Cardiac septum (tissue), 1 donor: Measurements from ENCODE around the gene CSNK1E. TPM values are rescaled to one million over a fixed set of nuclear protein-coding genes. Genes with fewer than 3 reads are reported as not detected.

Source experiments
- total RNA-seq: library from RNA; stranded (reverse); fragmentation: NEBNext Ultra II Directional; extraction: Animal tissue kit (Norgen Biotek cat#: 25700); gene quantifications from one replicate; pipeline ENCODE4 v1.2.1, GENCODE V29; 2021
- donor health status: DM: no; HTN: no; CAD: no.

The CSNK1E gene
- total RNA-seq, 1 donor from 2014 or later = 95.7 TPM

Other genes starting within 250 kb of the CSNK1E start
- not detected for gene SLC16A8, start 233.2 kb downstream of the CSNK1E start, total RNA-seq
- gene BAIAP2L2, start 206.7 kb downstream of the CSNK1E start, total RNA-seq = 0.24 TPM
- gene PLA2G6, start 135.6 kb downstream of the CSNK1E start, total RNA-seq = 12.5 TPM
- gene MAFF, start 115.4 kb downstream of the CSNK1E start, total RNA-seq = 9.8 TPM
- 58.1 TPM for gene TMEM184B, start 44.4 kb downstream of the CSNK1E start, total RNA-seq
- gene KCNJ4, start 137.8 kb upstream of the CSNK1E start, total RNA-seq = 67.8 TPM
- gene KDELR3, start 150.7 kb upstream of the CSNK1E start, total RNA-seq = 18.2 TPM
- 215 TPM for gene DDX17, start 188.9 kb upstream of the CSNK1E start, total RNA-seq